Measurements from ENCODE around the gene TMEM117.

GRCh38 chr12:44155358-44155757, 319.5 kb downstream of the TMEM117 start:
- TF ChIP-seq POLR2A (IDR thresholded peaks at IDR 0.05; ENCODE audit: low read depth, low read length) (no peak), POLR2AphosphoS5 (IDR thresholded peaks at IDR 0.05; ENCODE audit: low read depth, low read length) (no peak)

Measured in GM12892 (cell line).